HG03280 (cell line): ENCODE measurements around the gene OSCAR.
A peak's percentile ranks its signal among the peaks of the same experiment; 100 is the strongest.

Experiments
- ATAC-seq: cut with Tn5 transposase; IDR thresholded peaks from one replicate; pipeline ENCODE4 v1.9.1; 2021; ENCODE audit warnings: mild to moderate bottlenecking, moderate library complexity; ENCODE audit not compliant: unreplicated experiment

OSCAR gene

GRCh38 chr19:54100561-54100960, at the start of gene OSCAR:
OSCAR (minus strand) TSS chr19:54100803; CDS start chr19:54100792, 11 bp downstream.
- ATAC-seq = no peak

- ATAC-seq = no peak
Observed at GRCh38 chr19:54149021-54149812, 48.6 kb upstream of the OSCAR start.

GRCh38 chr19:54148158-54148557, 47.6 kb upstream of the OSCAR start:
- ATAC-seq = no peak

- ATAC-seq = no peak
Observed at GRCh38 chr19:54147676-54148075, 47.1 kb upstream of the OSCAR start.

GRCh38 chr19:54145541-54146158, 45.0 kb upstream of the OSCAR start:
- no peak for ATAC-seq

GRCh38 chr19:54142166-54142780, 41.7 kb upstream of the OSCAR start:
- no peak for ATAC-seq

- ATAC-seq = no peak
Observed at GRCh38 chr19:54141356-54141755, 40.8 kb upstream of the OSCAR start.

- no peak for ATAC-seq
Observed at GRCh38 chr19:54138489-54139256, 38.1 kb upstream of the OSCAR start.

GRCh38 chr19:54137699-54138488, 37.3 kb upstream of the OSCAR start, which contains the start of gene CNOT3:
CNOT3 (plus strand) TSS chr19:54137762; CDS start chr19:54142979, 5,217 bp downstream.
- no peak for ATAC-seq

- ATAC-seq = peak; percentile 75
Observed at GRCh38 chr19:54136864-54137698, 36.5 kb upstream of the OSCAR start.

GRCh38 chr19:54136086-54136863, 35.7 kb upstream of the OSCAR start:
- ATAC-seq = no peak

GRCh38 chr19:54133957-54134590, 33.5 kb upstream of the OSCAR start:
- no peak for ATAC-seq

- no peak for ATAC-seq
Observed at GRCh38 chr19:54133312-54133956, 32.8 kb upstream of the OSCAR start.

GRCh38 chr19:54129617-54129996, 29.0 kb upstream of the OSCAR start:
- no peak for ATAC-seq

GRCh38 chr19:54128796-54129616, 28.4 kb upstream of the OSCAR start:
- no peak for ATAC-seq

GRCh38 chr19:54128441-54128725, 27.8 kb upstream of the OSCAR start:
- ATAC-seq = no peak
